DMS79 (cell line): ENCODE results near the gene COPS8.
A peak's percentile ranks its signal among the peaks of the same experiment; 100 is the strongest.

Source experiments
- DNase-seq: peaks from one replicate; lab custom pipeline; 2025; lab: John Stamatoyannopoulos, UW

COPS8 gene

DNA sequence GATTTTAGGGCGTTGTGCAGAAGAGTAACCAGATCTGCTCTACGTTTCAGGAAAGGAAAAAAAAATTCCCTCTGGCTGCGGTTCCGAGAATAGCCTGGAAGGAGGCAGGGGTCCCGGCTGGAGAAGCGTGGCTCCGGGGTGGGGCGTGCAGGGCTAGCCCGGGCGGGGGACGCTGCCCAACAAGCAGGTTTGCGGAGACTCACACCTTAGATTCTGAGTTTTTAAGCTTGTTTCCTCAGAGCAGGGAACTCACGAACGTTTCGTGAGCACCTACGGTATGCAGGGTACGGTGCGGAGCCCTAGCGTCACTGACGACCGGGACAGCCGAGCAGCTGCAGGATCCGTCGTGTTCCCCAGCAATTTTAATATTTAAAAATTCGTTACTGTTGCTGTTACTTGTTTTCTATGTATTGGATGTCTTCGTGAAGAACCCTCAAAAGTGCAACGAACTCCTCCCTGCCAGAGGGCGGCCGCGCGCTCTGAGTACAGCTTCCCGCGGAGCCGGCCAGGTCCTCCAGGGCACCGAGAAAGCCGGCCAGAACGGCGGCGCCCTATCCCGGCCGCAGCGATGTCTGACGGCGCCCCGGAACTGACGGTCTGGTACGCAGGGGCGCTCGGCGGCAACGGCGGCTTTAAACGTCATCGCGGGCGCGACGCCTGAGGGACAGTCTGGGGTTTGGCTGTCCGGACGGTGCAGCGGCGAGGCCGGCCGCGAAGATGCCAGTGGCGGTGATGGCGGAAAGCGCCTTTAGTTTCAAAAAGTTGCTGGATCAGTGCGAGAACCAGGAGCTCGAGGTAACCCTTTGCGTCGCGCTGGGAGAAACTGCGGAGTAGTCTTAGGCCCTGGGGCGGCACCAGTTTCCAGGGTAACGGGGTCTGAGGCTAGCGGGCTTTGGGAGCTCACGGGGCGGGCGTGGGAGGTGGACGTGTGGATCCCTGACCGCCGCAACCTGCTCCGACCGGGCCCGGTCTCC is at the start of gene COPS8:
Gene COPS8, plus strand, starts transcription at position 642 of the 974 bp plus-strand sequence. Its CDS starts 76 bp downstream, at position 718.
- DNase-seq = peak; percentile 66

DNA sequence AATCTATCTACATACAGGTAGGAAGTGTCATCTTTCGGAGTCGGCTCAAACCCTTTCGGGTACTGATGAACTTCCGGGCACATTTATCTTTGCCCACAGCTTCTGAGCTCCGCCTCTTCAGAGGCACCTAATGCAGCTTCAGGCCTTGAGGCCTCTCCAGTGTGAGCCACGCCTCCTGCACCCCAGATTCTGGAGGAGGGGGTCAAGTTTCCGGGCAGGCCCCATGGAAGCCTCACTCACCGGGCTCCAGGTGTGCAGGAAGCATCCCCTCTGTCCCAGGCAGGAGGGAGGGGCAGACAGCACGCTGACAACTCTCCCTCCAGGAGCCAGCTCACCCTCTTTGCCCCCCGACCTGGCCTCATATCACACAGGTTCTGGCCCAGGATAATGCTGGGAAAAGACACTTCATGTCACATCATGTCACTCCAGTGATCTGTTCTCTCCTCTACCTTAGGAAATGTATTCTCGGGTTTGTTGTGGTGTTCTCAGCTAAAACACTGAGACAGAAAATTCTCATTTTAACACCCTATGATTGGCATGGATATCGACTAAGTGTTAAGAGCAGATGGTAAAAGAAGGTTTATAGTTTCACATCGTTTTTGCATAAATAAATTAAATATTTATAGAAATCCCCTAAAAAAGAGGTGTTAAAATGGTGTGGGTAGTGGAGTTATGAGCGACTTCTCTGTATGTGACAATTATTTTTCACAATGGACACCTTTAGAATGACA is 46.2 kb upstream of the COPS8 start:
- DNase-seq = no peak

DNA sequence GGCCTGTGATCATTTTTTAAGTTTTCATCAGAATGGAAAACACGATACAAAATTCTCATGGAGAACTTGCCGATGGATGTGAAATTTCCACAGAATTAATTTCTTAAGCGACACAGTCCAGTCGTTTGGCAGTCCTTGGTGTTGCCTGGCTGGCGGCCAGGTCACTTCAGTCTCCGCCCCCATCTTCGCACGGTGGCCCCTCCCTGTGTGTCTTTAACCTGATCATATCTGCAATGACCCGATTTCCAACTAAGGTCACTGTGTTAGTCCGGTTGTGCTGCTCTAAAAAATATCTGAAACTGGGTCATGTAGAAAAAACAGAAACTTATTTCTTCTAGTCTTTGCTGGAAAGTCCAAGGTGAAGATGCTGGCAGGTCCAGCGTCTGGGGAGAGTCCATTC is 44.5 kb upstream of the COPS8 start:
- DNase-seq = no peak

DNA sequence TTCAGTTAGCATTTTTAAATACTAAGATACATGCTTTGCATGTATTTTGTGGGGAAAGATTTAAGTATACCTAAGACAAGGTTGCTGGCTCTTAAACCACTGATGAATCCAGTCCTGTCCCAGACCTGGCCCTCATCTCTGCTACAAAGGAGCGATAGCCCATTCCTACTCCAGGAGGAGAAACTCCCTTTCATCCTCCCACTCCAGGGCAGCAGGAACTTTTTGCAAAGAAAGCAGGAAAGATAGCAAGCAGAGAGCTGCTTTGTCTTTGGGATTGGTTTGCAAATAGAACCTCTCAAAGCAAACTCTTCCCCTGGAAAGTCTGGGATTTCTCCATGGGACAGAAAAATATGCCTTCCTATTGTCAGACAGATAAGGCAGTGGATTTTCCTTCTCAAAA is 43.6 kb upstream of the COPS8 start:
- no peak for DNase-seq

DNA sequence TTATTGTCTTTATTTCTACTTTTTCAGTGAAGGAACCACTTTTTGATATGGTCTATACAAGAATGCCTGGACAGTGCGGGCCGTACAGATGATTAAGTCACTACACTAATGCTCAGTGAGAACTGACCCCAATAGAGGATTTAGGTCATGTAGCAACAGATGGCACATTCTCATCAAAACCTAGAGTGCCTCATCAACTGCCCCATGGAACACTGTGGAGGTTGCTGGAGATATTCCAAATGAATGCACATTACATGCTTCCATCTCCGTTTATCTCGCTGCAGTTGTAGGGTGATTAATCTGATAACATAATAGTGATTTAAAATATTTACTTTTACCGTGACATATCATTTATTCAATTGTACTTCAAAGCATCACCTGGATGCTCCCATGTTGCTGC is 41.8 kb upstream of the COPS8 start:
- no peak for DNase-seq

DNA sequence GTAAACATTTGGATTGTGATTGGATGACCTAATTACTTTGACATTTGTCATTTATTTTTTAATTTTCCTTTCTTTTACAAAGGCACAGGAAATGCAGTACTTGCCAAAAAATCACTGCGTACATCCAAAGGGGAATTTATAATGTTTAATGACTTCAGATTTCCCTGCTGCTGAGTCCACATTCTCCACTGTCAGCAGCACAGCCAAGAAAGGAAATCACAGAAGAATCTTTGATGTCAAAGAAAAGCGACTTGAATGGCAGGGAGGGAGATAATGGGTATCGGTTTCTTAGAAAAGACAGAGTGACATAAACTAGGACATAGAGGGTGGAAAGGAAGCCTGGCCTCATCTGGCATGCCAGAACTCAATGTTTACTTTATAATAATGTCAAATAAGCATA is 41.4 kb upstream of the COPS8 start:
- DNase-seq = no peak

DNA sequence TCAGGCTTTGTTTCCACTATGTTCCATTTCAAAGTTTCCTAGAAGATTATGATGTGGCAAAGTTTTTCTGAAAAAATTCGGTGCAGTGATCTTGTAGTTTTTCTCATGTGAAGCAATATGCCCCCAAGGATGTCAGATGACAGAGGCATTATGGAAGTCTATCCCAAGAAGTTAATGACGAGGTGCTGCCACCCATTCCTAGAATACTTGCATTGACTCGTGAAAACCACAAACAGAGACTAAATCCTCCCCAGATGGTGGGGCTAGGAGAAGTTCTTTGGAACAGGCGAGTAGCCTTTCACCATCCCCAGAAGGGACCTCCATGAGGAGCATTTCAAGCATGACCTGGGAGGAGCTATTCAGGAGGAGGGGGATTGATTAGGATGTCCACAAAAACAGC is 40.2 kb upstream of the COPS8 start:
- no peak for DNase-seq

DNA sequence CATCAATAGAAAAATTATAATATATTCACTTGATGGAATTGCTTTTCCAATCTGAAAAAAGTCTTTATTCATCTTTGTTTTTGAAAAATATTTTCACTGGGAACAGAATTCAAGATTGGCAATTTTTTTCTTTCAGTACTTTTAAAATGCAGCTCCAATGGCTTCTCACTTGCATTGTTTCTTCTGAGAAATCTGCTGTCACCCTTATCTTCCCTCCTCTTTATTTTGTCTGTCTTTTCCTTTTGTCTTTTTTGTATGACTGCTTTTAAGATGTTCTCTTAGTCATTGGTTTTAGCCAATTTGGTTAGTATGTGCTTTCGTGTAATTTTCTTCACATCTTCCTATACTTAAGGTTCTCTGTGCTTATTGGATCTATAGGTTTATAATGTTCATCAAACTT is 37.1 kb upstream of the COPS8 start:
- no peak for DNase-seq

DNA sequence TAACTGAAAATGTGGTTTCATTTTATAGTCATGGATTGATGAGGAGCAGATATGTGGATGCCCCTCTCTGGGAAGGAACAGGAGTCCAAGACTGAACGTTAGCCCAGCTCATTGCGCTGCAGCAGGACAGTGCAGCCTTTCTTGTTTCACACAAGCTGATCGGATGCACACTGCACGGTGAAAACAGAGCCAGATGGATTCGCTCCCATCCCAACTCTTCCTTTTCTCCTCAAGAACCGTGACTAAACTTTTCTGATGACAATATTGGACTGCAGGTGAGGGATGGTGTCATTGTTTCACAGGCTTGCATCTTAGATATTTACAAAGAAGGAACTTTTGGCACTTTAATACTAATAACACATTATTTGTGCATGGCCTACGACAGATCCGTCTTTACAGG is 33.8 kb upstream of the COPS8 start:
- DNase-seq = no peak

DNA sequence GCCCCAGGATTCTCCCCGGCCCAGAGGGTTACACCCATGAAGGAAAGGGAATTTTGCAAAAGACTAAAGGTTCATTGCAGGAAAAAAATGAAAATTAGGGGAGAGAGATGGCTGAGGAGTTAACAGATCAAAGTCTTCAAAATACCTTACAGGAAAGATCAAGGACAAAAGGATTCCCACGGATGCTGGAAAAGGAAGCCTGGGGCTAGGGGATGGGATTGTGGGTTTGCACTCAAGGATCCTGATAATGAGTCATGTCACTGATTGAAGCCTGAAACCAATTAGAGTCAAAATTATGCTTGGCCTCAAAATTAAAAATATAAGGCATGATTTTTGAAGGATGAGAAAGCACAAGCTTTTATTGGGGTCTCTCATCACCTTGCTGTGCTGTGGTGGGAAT is 32.6 kb upstream of the COPS8 start:
- no peak for DNase-seq

DNA sequence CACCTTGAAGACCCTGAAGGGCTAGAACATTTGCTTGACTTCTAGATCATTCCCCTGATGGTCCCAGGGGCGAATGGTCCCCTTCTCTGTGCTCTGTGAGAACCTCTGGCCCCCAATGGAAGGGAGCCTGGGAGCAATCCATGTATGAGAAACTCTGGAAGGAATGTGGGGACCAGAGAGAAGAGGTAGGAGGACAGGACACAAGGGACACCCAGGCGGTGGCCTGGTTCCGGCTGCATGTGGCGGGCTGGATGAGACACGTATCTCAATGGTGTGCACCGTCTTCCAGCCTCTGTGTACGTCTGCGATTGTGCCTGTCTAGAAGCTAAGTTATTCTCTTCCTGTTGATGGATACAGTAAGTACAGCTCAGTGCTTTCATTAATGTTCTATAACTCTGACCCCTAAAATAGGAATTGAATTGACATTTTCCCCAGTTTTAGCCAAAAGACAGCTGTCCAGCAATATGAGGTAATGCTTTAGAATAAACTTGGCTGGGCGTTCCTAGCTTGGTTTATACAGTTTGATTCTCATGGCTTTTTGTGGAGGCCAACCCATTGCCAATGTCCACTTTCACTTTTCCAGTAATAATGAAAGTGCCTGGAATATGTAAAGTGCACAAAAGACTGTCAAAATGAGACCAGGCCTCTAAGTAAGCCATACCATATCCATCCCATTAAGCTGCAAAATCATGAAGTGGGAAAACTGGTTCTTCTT is 30.1 kb upstream of the COPS8 start:
- DNase-seq = no peak

DNA sequence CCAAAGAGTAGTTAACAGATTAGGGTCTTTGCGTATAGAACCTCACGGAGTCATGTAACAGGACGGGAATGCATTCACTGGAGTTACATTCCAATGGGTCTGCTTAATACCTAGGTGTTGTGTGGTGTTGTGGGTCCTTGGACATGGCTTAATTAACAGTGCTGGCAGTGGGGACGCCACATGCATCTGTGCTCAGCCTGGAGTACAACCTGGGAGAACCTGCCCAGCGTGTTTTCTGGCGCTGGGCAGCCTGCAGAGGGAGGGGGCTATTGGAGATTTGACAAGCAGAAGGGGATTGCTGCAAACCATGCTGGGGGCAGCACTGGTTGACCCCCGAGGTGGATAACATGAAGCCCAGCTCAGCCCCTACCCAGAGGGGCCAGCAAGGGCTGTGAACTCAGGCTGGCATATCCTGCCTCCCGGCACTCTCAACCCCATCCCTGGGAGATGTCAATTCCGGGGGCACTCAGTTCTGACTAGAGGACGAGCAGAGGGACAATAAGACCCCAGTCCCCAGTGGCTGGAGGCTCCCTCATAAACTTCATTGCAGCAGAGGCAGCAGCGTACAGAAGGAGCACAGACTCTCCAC is 29.3 kb upstream of the COPS8 start:
- DNase-seq = no peak

DNA sequence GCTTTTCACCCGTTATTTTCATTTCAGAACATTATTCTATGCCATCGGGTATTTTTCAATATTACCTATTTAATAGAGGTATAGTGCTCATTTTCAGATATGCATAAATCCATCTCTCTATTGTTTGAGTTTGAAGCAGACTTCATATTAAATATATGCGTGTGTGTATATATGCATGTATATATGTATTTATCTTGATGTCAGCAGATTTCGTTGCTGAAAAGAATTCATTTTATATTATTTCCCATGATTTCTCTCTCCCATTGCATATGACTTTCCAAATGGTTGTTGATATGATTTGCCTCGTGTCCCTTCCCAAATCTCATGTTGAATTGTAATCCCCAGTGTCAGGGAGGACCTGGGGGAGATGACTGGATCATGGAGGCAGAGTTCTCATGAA is 28.6 kb upstream of the COPS8 start:
- DNase-seq = no peak

DNA sequence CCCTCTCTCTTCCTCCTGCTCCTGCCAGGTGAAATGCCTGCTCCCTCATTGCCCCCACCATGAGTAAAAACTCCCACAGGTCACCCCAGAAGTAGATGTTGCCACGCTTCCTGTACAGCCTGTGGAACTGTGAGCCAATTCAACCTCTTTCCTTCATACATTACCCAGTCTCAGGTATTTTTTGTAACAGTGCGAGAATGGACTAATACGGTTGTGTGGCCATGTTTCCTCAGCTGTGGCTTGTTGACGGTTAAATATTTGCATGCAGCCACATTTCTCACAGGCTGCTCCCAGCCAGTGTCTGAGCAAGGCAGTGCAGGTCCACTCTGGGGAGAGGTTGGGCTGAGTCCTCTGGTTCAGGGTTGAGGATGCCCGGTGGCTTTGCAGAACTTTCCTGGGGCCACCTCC is 27.8 kb upstream of the COPS8 start:
- no peak for DNase-seq

DNA sequence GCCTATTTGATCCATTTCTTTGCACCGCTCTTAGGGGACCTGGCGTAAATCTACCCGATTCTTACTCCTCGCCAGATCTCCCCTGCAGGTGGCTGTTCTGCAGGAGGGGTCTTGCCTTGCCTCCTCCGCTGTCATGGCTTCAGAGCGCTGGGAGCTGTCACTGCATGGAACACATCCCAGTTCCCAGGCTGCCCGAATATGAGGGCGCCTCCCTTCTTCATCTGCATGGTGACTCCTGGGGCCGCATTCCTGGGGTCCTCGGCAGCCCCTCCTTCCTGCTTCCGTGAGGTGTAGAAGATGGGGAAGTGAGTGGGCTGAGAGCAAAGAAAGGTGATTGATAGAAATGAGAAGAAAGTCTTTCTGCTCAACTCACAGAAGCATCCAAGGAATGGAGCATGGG is 27.3 kb upstream of the COPS8 start:
- no peak for DNase-seq

DNA sequence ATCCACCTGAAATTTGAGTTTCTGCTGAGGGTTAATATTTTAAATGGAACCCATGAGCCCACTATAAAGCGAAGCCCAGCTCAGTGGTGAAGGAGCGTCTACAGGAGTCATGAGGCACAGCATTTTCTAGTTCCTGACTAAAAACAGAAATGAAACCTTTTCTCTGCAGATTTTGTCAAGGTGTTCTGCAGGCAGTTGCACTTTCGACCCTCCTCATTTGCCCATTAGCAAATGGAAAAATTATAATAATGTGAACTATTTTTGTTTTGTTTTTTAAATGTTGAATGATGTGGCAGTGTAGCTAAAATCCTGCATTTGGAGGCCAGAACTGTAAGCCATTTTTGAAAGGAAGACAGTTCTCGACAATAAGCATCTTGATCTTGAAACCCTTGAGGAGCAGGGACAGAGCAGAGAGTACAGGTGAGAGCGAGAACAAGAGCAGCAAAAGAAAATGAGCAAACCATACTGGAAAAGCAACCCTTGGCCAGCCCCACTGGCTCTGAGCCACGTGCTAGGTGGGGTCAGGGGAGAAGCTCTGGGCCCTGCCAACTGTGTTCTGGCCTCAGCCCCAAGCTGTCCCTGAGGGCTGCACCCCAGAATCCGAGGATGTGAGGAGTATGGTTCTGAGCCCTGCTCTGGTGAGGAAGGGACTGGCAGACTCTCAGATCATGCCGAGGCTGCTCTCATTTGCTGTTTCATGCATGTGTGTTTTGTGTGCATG is 26.4 kb upstream of the COPS8 start:
- DNase-seq = peak; percentile 42

DNA sequence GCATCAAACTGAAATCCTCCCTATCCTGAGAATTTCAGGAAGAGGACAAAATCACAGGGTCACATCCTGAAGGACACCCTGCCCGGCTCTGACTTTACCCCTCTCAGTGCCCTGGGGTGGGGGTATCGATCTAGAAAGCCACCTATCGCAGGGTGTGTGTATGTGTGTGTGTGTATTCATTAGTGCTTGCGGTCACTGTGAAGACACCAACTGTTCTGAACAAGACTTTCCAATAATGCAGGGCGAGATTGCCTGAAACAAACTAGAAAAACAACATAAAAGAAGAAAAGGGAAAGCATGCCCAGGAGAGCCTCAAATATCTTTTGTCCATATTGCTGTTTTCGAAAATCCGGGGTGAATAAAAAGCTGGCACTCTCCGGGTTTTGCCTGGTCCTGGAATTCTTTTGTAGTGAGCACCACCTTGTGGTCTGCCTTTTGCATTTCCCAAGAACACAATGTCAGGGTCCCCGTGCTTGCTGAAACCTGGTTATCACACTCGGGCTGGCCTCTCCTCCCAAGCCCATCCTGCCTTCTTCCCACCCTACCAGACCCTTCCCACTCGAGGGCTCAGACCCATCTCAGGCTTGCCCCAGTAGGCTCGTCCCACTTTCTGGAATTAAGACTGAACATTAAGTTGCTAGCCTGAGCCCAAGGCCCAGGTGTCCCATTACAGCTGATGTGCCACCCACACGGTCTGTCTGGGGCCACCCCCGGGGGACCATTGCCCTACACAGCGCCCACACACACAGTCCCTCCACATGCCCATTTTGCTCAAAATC is 25.0 kb upstream of the COPS8 start:
- peak; percentile 53 for DNase-seq

DNA sequence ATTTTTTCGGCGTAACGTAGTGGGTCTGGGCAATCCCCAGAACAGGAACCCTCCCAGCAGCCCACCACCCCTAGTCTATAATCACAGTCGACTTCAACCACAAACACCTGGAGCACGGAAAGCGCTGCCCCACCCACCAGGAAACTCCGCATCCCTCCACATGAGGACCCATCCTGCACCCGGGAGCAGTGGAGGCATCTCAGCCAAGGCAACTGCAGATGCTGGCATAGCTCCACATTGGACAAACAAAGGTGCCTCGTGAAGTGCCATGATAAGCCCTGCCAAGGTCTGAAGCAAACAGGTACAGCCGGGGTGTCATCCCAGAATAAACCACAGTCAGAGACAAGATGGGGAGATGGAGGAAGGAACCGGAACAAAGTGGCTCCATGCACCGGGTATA is 24.3 kb upstream of the COPS8 start:
- peak; percentile 5 for DNase-seq

DNA sequence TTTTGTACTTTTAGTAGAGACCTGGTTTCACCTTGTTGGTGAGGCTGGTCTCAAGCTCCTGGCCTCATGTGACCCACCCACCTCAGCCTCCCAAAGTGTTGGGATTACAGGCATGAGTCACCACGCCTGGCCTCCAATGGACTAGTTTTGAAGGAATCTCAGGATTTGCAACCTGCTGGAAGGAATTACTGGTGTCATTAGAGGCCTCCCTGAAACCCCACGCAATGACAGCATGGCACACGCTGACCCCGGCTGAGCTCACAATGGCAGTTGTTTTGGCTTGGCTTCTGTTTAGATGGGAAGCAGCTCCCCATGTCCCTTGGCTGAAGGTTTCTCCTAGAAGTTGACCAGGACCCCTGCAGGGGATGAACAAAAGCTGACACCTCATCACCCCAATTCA is 23.1 kb upstream of the COPS8 start:
- DNase-seq = no peak

DNA sequence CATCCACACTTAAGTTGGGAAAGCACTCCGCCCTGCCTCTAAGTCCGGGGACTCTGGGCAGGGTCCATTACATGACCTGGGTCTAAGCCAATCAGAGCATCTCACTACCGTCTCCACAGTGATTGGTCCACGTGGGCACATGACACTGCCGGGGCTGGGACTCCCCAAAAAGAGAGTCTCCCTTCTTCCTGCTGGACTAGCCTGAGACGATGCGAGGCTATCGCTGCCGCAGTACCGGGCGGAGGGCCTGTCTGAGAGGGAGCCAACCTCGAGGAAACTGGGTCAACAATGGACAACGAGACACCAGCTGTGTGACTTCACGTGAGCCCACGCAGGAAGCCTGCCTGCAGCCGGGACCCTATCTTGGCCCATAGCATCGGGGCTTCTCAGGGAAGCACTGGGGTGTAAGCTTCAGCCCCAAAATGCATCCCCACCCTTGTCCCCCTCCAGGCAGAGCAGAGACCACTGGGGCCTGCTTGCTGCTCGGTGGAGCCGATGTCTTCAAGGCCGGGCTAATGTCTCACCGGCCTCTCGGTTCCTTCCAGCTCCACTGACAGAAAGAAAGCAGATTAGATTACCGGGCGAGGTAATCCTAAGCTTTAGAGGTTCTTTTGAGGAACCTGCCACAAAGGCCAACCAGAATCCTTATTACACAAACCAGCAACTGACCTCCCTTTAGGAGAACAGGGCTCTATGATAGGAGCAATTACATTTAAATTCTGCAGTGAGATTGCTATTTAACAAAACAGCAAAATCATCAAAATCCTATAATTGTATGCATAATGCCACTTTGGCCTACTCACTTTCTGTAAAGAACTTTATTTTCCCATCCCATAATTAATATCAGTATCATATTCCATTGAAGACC is 21.3 kb upstream of the COPS8 start:
- DNase-seq = no peak
